ENCODE data around the gene ZNF593.

DNA sequence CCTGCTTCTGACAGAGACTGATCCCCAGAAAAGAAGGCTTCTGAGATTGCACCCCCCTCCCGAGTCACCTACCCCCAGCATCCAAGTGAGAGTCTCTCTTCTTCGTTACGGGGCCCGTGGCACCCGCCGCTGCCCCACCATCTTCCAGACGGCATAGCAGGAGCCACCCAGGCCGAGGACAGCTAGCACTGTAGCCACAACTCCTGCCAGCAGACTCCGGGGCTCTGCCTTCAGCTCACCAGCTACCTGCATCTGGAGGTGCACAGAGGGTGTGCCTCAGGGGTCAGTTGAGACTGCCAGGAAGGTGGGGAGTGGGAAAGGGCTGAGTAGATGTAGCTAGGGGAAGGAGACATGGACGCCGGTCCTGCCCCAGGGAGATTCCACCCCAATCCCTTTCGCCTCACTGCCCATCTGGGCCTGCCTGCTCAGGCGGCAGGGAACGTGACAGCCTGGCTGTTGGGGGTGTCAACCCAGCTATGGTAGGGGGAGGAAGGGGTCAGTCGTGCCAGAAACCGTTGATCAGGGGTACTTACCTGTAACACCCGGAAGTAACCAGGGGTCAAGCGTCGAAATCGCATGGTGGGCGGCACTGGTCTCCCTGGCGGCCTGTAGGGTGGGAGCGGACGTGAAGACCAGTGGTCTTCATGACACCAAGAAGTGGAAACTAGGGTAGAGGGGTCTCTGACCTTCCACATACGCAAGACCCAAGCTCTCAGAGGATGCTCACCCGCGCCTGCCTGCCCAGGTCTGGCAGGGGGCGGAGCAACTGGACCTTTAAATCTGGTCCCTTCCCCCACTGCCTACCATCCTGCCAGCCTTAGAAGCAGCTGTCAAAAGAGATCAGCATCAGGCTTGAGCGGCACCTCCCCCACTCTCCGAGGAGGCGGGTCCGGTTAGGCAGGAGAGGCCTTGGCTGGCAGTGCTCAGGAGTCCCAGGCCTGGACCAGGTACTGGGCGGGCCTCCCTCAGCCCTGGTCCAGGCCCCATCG is 1.7 kb downstream of the ZNF593 start, which contains the start of gene ZNF593OS:
- TF ChIP-seq POLR2A (IDR thresholded peaks at IDR 0.05; ENCODE audit: low read length) (no peak), GATA1 (IDR thresholded peaks at IDR 0.05; ENCODE audit: low read depth, low read length) (no peak)

Data from erythroblast (primary cell).